ENCODE measurements around the gene KCNK3. TPM values are rescaled to one million over a fixed set of nuclear protein-coding genes. Genes with fewer than 3 reads are reported as not detected.
"Not testable (repeated sequence)": the region's sequence is repeated elsewhere in the genome, so short reads cannot be mapped to it uniquely, and the experiment has no call there.

The KCNK3 gene
- total RNA-seq, 1 experiment from 2014 or later: 0.02 TPM

DNA sequence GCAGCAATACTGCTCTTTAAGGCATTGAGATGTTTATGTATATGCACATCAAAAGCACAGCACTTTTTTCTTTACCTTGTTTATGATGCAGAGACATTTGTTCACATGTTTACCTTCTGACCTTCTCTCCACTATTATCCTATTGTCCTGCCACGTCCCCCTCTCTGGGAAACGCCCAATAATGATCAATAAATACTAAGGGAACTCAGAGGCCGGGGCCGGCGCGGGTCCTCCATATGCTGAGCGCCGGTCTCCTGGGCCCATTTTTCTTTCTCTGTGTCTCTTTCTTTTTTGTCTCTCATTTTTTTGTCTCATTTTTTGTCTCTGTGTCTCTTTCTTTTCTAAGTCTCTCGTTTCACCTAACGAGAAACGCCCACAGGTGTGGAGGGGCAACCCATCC is 57.9 kb downstream of the KCNK3 start:
- not testable (repeated sequence) for DNase-seq; H3K9me3 ChIP-seq (replicated peaks); H3K27me3 ChIP-seq; H3K36me3 ChIP-seq
- peaks cover 13% of the 10 kb centered on the region for H3K4me1 ChIP-seq
- peak overlapping the region; percentile 48 for H3K4me3 ChIP-seq
- H3K27ac ChIP-seq: peak overlapping the region; percentile 78

DNA sequence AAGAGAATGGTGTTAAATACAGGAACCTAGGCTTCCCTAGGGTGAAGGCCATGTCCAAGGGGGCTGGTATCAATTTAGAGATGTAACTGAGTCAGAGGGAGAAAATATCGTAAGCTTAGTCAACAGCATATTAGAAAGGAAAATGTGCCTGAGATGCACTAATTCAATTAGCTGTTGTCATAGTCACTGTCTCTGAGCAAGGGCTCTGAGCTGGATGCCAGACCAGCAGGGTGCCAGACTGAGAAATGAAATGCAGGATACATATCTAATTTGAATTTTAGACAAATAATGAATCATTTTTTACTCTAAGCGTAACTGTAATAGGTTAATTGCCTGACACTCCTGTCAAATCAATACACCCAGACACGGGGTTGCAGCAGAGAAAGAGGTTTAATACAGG is 60.1 kb downstream of the KCNK3 start:
- Histone ChIP-seq H3K27ac (no peak overlapping the region), H3K27me3 (no peaks in the 10 kb centered on the region), H3K4me3 (no peak overlapping the region), H3K36me3 (no peaks in the 10 kb centered on the region), H3K4me1 (peaks cover 19% of the 10 kb centered on the region), H3K9me3 (replicated peaks) (no peaks in the 10 kb centered on the region)
- no peak for DNase-seq

DNA sequence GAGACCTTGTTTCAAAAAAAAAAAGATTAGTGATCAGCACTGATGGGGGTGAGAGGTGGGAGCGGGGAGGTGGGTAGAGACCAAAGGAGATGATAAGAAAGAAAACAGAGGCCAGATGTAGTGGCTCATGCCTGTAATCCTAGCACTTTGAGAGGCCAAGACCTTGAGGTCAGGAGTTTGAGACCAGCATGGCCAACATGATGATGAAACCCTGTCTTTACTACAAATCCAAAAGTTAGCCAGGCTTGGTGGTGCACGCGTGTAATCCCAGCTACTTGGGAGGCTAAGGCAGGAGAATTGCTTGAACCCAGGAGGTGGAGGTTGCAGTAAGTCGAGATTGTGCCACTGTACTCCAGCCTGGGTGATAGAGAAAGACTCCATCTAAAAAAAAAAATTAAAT is 62.0 kb downstream of the KCNK3 start:
- Histone ChIP-seq H3K36me3 (no peaks in the 10 kb centered on the region), H3K4me3 (no peak overlapping the region), H3K27me3 (no peaks in the 10 kb centered on the region), H3K4me1 (peaks cover 29% of the 10 kb centered on the region), H3K27ac (no peak overlapping the region), H3K9me3 (replicated peaks) (no peaks in the 10 kb centered on the region)
- no peak for DNase-seq

DNA sequence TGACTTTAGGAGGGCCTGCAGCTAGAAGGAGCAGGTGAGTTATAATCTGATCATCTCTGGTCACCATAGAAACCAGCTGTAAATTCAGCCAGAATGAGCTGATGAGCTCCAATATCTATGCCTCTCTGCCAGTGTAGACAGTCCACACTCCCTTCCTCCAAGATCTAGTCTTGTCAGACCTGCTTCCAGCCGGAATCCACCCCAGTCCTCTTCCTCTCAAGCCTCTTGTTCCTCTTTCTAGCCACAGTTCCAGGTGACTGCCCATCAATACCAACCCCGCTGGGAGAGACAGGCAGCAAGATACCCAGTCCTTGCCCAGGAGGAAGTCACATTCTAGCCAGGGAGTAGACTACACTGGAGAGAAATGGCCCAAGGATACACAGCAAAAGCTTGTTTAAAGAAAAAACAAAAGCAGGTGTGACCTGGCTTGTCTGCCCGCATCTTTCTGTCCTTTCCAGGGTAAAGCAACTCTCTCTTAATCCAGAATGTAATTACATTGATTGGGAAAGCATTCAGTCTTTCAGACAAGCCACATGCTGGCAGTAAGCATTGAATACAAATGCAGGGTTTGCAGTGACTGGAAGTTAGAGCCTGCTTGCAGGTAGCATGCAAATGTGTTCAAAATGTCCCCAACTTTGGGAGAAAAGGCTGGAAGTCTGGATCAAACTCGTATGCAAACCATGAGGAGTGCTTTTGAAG is 62.6 kb downstream of the KCNK3 start:
- Histone ChIP-seq H3K4me3 (no peak overlapping the region), H3K9me3 (replicated peaks) (no peaks in the 10 kb centered on the region), H3K27me3 (no peaks in the 10 kb centered on the region), H3K27ac (no peak overlapping the region), H3K4me1 (peaks cover 25% of the 10 kb centered on the region), H3K36me3 (no peaks in the 10 kb centered on the region)
- no peak for DNase-seq

DNA sequence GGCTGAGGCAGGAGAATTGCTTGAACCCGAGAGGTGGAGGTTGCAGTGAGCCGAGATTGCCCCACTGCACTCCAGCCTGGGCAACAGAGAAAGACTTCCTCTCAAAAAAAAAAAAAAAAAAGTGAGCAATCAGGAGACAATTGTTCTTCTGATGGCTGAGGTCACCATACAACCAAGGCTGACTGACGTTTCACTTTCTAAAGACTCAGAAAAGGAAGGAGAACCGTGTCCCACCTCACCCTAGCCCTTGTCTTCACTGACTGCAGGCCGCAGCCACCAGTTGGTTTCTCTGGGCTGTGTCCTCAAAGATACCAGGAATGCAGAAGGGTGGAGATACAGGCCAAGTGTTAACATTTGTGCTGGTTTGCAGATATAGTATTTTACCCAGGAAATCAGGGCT is 63.8 kb downstream of the KCNK3 start:
- Histone ChIP-seq H3K9me3 (replicated peaks) (no peaks in the 10 kb centered on the region), H3K36me3 (no peaks in the 10 kb centered on the region), H3K27me3 (no peaks in the 10 kb centered on the region), H3K4me3 (no peak overlapping the region), H3K4me1 (peaks cover 20% of the 10 kb centered on the region), H3K27ac (no peak overlapping the region)
- DNase-seq: no peak

DNA sequence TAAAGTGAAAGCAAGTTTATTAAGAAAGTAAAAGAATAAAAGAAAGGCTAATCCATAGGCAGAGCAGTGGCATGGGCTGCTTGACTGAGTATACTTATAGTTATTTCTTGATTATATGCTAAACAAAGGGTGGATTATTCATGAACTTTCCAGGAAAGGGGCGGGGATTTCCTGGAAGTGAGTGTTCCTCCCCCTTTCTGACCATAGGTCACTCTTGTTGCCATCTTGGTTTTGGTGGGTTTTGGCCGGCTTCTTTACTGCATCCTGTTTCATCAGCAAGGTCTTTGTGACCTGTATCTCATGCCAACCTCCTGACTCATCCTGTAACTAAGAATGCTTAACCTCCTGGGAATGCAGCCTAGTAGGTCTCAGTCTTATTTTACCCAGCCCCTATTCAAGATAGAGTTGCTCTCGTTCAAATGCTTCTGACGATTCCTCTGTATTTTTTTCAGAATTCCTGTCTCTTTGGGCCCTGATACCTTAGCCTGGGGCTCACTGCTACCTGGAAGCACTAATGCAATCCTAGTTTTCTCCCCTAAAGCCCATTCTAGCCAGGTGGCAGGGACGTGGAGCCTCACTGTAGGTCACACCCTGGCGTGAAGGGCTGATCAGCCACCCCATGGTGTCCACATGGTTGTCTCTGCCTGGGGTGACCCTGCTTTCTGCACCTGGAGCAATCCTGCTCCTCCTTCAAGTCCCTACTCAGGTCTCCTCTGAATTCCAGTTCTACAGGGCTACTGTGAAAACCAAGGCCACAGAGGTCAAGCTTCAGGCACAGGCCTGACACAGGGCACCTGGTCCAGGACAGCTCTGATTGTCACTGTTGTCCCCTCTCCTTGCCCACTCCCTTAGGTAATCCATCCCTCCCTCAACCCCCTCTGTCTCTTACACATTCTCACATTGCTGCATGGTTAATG is 65.6 kb downstream of the KCNK3 start:
- DNase-seq: peak; percentile 84 to 86

DNA sequence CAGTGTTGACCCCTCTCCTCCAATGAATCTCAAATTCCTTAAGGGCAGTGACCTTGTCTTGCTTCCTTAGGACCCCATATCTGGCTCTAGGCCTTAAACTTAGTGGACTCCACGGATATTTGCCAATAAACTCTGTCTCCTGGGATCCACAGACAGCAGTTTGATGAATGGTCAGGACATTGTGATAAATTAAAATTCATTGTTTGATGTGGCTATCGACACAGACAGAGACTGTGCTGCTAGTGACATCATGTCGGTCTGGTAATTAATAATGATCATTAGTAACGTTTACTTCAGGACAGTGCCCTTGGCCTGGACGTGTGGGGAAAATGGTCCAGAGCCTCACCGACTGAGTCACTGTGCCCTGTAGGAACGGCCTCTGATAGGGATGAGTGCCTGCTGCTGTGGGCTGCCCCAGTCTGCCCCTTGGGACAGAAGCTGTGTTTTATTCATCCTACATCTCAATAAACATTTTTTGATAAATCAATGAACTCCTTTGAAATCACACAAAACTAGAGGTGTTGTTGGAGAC is 66.3 kb downstream of the KCNK3 start:
- H3K4me3 ChIP-seq: no peak overlapping the region
- H3K9me3 ChIP-seq (replicated peaks): no peaks in the 10 kb centered on the region
- no peak for DNase-seq
- H3K27me3 ChIP-seq: no peaks in the 10 kb centered on the region
- peak overlapping the region; percentile 82 for H3K27ac ChIP-seq
- no peaks in the 10 kb centered on the region for H3K36me3 ChIP-seq
- peaks cover 20% of the 10 kb centered on the region for H3K4me1 ChIP-seq

More for the DNA sequence above, 65.6 kb downstream of the KCNK3 start:
- Histone ChIP-seq H3K4me3 (no peak overlapping the region), H3K36me3 (no peaks in the 10 kb centered on the region), H3K4me1 (peaks cover 20% of the 10 kb centered on the region), H3K9me3 (replicated peaks) (no peaks in the 10 kb centered on the region), H3K27me3 (no peaks in the 10 kb centered on the region), H3K27ac (peak overlapping the region; percentile 82)

DNA sequence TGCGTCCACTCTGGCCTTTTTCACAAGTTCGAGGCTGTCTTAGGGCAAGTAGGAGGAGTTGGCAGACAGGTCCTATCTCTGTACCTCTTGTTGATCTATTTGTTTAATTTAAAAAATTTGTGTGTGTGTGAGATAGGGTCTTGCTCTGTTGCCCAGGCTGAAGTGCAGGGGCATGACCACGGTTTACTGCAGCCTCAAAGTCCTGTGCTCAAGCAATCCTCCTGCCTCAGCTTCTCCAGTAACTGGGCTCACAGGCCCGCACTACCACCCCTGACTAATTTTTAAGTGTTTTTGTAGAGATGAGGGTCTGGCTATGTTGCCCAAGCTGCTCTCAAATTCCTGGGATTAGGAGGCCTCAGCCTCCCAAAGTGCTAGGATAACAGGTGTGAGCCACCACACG is 67.3 kb downstream of the KCNK3 start:
- H3K27ac ChIP-seq: no peak overlapping the region
- H3K27me3 ChIP-seq: no peaks in the 10 kb centered on the region
- no peaks in the 10 kb centered on the region for H3K36me3 ChIP-seq
- no peaks in the 10 kb centered on the region for H3K9me3 ChIP-seq (replicated peaks)
- no peak for DNase-seq
- H3K4me3 ChIP-seq: no peak overlapping the region
- peaks cover 20% of the 10 kb centered on the region for H3K4me1 ChIP-seq

DNA sequence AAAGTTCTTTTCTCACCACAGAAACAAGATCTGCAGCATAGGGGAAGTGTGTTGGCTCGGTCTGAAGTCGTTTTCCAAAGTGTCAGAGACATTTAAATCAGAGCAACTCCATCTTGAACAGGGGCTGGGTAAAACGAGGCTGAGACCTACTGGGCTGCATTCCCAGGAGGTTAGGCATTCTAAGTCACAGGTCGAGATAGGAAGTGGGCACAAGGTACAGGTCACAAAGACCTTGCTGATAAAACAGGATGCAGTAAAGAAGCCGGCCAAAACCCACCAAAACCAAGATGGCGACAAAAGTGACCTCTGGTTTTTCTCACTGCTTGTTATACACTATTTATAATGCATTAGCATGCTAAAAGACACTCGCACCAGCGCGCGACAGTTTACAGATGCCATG is 68.5 kb downstream of the KCNK3 start:
- DNase-seq; H3K9me3 ChIP-seq (replicated peaks); H3K36me3 ChIP-seq; H3K27ac ChIP-seq; H3K27me3 ChIP-seq; H3K4me3 ChIP-seq: not testable (repeated sequence)
- H3K4me1 ChIP-seq: peaks cover 28% of the 10 kb centered on the region

DNA sequence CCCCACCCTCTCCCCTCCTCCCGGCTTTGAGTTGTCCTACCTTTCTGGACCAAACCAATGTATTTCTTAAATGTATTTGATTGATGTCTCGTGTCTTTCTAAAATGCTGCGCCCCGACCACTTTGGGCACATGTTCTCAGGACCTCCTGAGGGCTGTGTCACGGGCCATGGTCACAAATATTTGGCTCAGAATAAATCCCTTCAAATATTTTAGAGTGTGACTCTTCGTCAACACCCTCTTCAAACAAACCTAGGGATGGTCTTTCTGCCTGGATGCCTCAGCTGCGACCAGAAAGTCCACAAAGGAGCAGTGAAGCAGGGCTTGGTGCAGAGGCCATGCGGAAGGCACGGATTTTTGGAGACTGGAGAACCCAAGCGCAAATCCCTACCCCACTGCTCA is 70.5 kb downstream of the KCNK3 start:
- no peaks in the 10 kb centered on the region for H3K27me3 ChIP-seq
- no peaks in the 10 kb centered on the region for H3K36me3 ChIP-seq
- no peaks in the 10 kb centered on the region for H3K9me3 ChIP-seq (replicated peaks)
- no peak for DNase-seq
- H3K27ac ChIP-seq: no peak overlapping the region
- peaks cover 18% of the 10 kb centered on the region for H3K4me1 ChIP-seq
- no peak overlapping the region for H3K4me3 ChIP-seq

DNA sequence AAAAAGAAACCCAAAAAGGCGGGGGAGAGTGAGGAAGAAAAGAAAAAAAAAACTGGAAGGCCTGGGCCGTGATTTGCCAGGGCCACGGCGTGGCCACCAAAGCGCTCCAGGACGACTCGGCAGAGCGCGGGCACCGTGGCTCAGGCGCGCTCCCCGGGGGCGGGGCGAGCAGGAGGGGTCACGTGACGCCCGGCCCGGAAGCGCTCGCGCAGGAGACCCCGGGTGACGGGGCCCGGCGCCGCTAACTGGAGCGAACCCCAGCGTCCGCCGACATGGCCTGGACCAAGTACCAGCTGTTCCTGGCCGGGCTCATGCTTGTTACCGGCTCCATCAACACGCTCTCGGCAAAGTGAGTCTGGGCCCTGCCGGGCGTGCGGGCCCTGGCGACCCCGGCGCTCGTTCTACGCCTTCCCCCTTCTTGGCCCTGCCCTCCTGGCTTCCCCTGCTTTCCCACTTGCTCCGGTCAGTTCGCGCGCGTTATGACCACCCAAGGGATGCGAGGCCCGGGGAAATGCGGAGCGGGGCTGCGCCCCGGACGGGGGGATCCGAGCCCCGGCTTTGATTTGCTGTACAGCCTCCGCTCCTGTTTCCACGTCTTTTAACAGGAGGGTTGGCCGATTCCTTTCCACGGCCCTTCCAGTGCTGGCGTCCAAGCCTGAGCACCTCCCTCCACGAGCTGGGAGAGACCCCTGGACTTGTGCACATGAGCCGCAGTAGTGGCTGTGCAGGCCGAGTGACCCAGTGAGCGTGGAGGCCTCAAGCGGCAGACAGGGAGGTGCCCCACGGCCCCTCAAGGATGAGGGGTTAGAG is 71.8 kb downstream of the KCNK3 start, which contains the start of gene SLC35F6:
Gene SLC35F6, plus strand, starts transcription at position 207 of the 810 bp plus-strand sequence. Its CDS starts 66 bp downstream, at position 273.
- H3K4me1 ChIP-seq: peaks cover 8% of the 10 kb centered on the region
- H3K27me3 ChIP-seq: no peaks in the 10 kb centered on the region
- peak within 1 kb of the TSS; percentile 85 for H3K4me3 ChIP-seq
- H3K36me3 ChIP-seq: no peaks in the 10 kb centered on the region
- H3K9me3 ChIP-seq (replicated peaks): no peaks in the 10 kb centered on the region
- peak; percentile 84 to 90 for DNase-seq
- peak within 1 kb of the TSS; percentile 66 for H3K27ac ChIP-seq

DNA sequence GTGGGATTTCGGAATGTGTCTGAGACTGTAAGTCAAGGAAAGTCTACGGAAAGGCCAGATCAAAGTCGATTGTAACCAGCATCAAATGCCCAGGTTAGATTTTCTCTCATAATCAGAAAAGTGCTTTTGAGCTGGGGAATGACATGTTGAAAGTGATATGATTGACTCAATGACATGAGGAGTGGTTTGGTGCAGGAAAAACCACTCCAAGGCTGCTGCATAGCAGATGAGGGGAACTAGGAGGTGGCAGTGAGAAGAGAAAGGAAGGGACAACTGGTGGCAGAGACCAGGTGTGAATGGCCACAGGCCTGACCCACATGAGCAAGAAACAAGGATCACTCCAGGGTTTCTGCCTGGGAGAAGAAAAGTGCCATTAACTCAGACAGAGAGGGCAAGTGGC is 72.4 kb downstream of the KCNK3 start:
- H3K4me1 ChIP-seq: peaks cover 8% of the 10 kb centered on the region
- H3K27ac ChIP-seq: peak overlapping the region; percentile 66
- no peaks in the 10 kb centered on the region for H3K9me3 ChIP-seq (replicated peaks)
- DNase-seq: peak in 1 of 2 experiments; percentile 19
- H3K4me3 ChIP-seq: peak overlapping the region; percentile 85
- no peaks in the 10 kb centered on the region for H3K27me3 ChIP-seq
- H3K36me3 ChIP-seq: peaks cover 1% of the 10 kb centered on the region

DNA sequence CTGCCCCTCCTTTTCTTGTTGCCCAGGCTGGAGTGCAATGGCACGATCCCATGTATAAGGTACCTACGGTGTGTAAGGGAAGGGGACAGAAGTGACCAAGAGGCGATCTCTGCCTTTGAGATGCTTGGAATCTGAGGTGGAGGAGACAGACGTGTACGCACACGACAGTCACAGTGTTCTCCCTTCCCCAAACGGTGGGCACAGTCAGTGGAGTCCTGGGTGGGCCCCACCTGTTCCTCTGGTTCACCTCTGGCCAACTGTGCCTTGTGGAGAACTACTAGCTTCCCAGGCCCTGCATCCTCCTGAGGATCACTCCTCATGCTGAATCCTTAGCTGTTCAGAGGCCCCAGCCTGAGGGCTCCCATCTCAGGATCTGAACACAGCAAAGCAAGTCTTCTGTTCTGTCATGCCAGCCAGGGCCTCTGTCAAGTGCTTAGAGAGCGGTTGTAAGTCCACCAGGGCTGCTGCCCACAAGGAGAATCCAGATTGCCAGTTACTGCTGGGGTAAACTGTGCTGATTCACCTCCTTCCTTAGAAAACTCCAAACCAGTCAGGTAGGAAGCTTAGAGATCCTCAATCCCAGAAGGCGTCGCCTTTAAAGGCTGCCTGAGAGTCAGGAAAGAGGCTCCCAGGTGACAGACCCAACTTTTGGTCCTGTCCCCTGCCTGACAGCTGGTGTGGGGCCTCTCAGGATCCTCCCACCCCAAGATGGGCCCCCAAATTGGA is 73.1 kb downstream of the KCNK3 start:
- no peak for DNase-seq
- H3K36me3 ChIP-seq: peaks cover 2% of the 10 kb centered on the region
- no peaks in the 10 kb centered on the region for H3K27me3 ChIP-seq
- H3K4me1 ChIP-seq: peaks cover 8% of the 10 kb centered on the region
- no peak overlapping the region for H3K27ac ChIP-seq
- peak overlapping the region; percentile 85 for H3K4me3 ChIP-seq
- no peaks in the 10 kb centered on the region for H3K9me3 ChIP-seq (replicated peaks)

DNA sequence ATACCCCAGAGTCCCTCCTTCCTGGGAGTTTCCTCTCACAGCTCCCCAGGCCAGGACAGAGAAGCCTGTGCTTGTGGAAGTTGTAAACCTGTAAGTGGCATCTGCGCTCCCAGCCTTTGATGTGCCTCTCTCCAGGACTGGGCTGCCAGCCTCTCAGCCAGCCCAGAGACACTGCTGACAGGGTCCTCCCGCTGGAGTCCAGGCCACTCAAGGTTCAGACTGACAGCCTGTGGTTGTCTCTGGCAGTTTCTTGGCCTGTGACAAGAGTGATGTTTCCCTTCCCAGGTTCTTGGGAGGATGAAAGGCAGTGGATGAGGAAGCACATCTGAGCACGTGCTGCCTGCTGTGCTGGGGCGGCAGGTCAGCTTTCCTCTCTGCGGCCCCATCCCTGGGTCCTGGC is 74.6 kb downstream of the KCNK3 start:
- no peaks in the 10 kb centered on the region for H3K9me3 ChIP-seq (replicated peaks)
- H3K4me1 ChIP-seq: peaks cover 17% of the 10 kb centered on the region
- no peaks in the 10 kb centered on the region for H3K27me3 ChIP-seq
- H3K4me3 ChIP-seq: no peak overlapping the region
- H3K36me3 ChIP-seq: peaks cover 2% of the 10 kb centered on the region
- DNase-seq: no peak
- H3K27ac ChIP-seq: no peak overlapping the region
